ENCODE data around the gene WWOX.

WWOX gene

GRCh38 chr16:78102122-78102660 is 2.7 kb downstream of the WWOX start:
- TF ChIP-seq CTCF (IDR thresholded peaks at IDR 0.05; ENCODE audit: low read depth, low read length): no peak
- DNase-seq (ENCODE audit: low read depth in 2 of 2): no peak
- H3K4me3 ChIP-seq (replicated peaks in 1 of 2; ENCODE audit: low read depth in 2 of 2, low read length in 2 of 2): no peak overlapping the region

GRCh38 chr16:78102865-78103264 is 3.4 kb downstream of the WWOX start:
- H3K4me3 ChIP-seq (replicated peaks in 1 of 2; ENCODE audit: low read depth in 2 of 2, low read length in 2 of 2): no peak overlapping the region

GRCh38 chr16:78105517-78105916 is 6.1 kb downstream of the WWOX start:
- DNase-seq (ENCODE audit: low read depth in 2 of 2): no peak
- TF ChIP-seq CTCF (IDR thresholded peaks at IDR 0.05; ENCODE audit: low read depth, low read length): no peak
- no peak overlapping the region for H3K4me3 ChIP-seq (replicated peaks in 1 of 2; ENCODE audit: low read depth in 2 of 2, low read length in 2 of 2)

More at GRCh38 chr16:78102865-78103264, 3.4 kb downstream of the WWOX start:
- no peak for TF ChIP-seq CTCF (IDR thresholded peaks at IDR 0.05; ENCODE audit: low read depth, low read length)
- no peak for DNase-seq (ENCODE audit: low read depth in 2 of 2)

GRCh38 chr16:78106686-78107085 is 7.2 kb downstream of the WWOX start:
- no peak for DNase-seq (ENCODE audit: low read depth in 2 of 2)
- H3K4me3 ChIP-seq (replicated peaks in 1 of 2; ENCODE audit: low read depth in 2 of 2, low read length in 2 of 2): no peak overlapping the region
- TF ChIP-seq CTCF (IDR thresholded peaks at IDR 0.05; ENCODE audit: low read depth, low read length): no peak

- H3K4me3 ChIP-seq (replicated peaks in 1 of 2; ENCODE audit: low read depth in 2 of 2, low read length in 2 of 2): no peak overlapping the region
- DNase-seq (ENCODE audit: low read depth in 2 of 2): no peak
- TF ChIP-seq CTCF (IDR thresholded peaks at IDR 0.05; ENCODE audit: low read depth, low read length): no peak
Observed at GRCh38 chr16:78108451-78108850, 9.0 kb downstream of the WWOX start.

- no peak for DNase-seq (ENCODE audit: low read depth in 2 of 2)
- no peak overlapping the region for H3K4me3 ChIP-seq (replicated peaks in 1 of 2; ENCODE audit: low read depth in 2 of 2, low read length in 2 of 2)
- TF ChIP-seq CTCF (IDR thresholded peaks at IDR 0.05; ENCODE audit: low read depth, low read length): no peak
Observed at GRCh38 chr16:78113258-78113657, 13.8 kb downstream of the WWOX start.

GRCh38 chr16:78115659-78116058 is 16.2 kb downstream of the WWOX start:
- no peak for DNase-seq (ENCODE audit: low read depth in 2 of 2)
- TF ChIP-seq CTCF (IDR thresholded peaks at IDR 0.05; ENCODE audit: low read depth, low read length): no peak
- H3K4me3 ChIP-seq (replicated peaks in 1 of 2; ENCODE audit: low read depth in 2 of 2, low read length in 2 of 2): no peak overlapping the region
